ENCODE results near the gene PFN3. TPM values are rescaled to one million over a fixed set of nuclear protein-coding genes. Genes with fewer than 3 reads are reported as not detected.
A peak's percentile ranks its signal among the peaks of the same experiment; 100 is the strongest.

Gene PFN3
- total and polyA plus RNA-seq, 2 experiments from 2014 or later = 1.9 to 2.0 TPM

- no peaks in the 10 kb centered on the region for H3K36me3 ChIP-seq (ENCODE audit: insufficient read depth)
- no peak overlapping the region for H3K27ac Mint-ChIP-seq
- no peaks in the 10 kb centered on the region for H3K79me2 ChIP-seq (replicated peaks; ENCODE audit: insufficient read depth)
- no peak for TF ChIP-seq EZH2phosphoT487 (IDR thresholded peaks at IDR 0.05; ENCODE audit: unreplicated experiment)
- TF ChIP-seq CTCF (conservative IDR thresholded peaks at IDR 0.05; ENCODE audit: low read depth in 2 of 2) = peak; percentile 60 to 70
- TF ChIP-seq CREB1 (CRISPR knock-in tag; IDR thresholded peaks at IDR 0.05; ENCODE audit: low read depth) = peak; percentile 55; the same call in 1 of the 2 replicates
- no peak for TF ChIP-seq ZNF331 (CRISPR knock-in tag; IDR thresholded peaks at IDR 0.05; ENCODE audit: low read depth)
- no peak for TF ChIP-seq ZNF114 (CRISPR knock-in tag; IDR thresholded peaks at IDR 0.05)
- no peak for TF ChIP-seq POLR2AphosphoS5 (IDR thresholded peaks at IDR 0.05; ENCODE audit: low read depth)
- no peak for TF ChIP-seq EZH2 (IDR thresholded peaks at IDR 0.05; ENCODE audit: low read depth, unreplicated experiment)
- TF ChIP-seq STAT1 (IDR thresholded peaks at IDR 0.05; ENCODE audit: unreplicated experiment) = no peak
- no peak for TF ChIP-seq NANOG (IDR thresholded peaks at IDR 0.05; ENCODE audit: borderline replicate concordance)
- TF ChIP-seq, protein P1, sequence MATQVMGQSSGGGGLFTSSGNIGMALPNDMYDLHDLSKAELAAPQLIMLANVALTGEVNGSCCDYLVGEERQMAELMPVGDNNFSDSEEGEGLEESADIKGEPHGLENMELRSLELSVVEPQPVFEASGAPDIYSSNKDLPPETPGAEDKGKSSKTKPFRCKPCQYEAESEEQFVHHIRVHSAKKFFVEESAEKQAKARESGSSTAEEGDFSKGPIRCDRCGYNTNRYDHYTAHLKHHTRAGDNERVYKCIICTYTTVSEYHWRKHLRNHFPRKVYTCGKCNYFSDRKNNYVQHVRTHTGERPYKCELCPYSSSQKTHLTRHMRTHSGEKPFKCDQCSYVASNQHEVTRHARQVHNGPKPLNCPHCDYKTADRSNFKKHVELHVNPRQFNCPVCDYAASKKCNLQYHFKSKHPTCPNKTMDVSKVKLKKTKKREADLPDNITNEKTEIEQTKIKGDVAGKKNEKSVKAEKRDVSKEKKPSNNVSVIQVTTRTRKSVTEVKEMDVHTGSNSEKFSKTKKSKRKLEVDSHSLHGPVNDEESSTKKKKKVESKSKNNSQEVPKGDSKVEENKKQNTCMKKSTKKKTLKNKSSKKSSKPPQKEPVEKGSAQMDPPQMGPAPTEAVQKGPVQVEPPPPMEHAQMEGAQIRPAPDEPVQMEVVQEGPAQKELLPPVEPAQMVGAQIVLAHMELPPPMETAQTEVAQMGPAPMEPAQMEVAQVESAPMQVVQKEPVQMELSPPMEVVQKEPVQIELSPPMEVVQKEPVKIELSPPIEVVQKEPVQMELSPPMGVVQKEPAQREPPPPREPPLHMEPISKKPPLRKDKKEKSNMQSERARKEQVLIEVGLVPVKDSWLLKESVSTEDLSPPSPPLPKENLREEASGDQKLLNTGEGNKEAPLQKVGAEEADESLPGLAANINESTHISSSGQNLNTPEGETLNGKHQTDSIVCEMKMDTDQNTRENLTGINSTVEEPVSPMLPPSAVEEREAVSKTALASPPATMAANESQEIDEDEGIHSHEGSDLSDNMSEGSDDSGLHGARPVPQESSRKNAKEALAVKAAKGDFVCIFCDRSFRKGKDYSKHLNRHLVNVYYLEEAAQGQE (IDR thresholded peaks at IDR 0.05; ENCODE audit: unreplicated experiment) = no peak
- no peak for TF ChIP-seq ZNF462 (CRISPR knock-in tag; IDR thresholded peaks at IDR 0.05)
- TF ChIP-seq, protein P2, sequence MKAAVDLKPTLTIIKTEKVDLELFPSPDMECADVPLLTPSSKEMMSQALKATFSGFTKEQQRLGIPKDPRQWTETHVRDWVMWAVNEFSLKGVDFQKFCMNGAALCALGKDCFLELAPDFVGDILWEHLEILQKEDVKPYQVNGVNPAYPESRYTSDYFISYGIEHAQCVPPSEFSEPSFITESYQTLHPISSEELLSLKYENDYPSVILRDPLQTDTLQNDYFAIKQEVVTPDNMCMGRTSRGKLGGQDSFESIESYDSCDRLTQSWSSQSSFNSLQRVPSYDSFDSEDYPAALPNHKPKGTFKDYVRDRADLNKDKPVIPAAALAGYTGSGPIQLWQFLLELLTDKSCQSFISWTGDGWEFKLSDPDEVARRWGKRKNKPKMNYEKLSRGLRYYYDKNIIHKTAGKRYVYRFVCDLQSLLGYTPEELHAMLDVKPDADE (IDR thresholded peaks at IDR 0.05) = no peak
- TF ChIP-seq JUNB (IDR thresholded peaks at IDR 0.05; ENCODE audit: unreplicated experiment) = no peak
- H3K4me3 ChIP-seq = peak overlapping the region; percentile 71
- H3K27me3 ChIP-seq (ENCODE audit: insufficient read depth) = peaks cover 77% of the 10 kb centered on the region
- peaks cover 23% of the 10 kb centered on the region for H3F3A ChIP-seq (replicated peaks; ENCODE audit: low read depth)
- H3K27ac ChIP-seq (ENCODE audit: low read depth) = no peak overlapping the region
- H3K4me1 ChIP-seq (ENCODE audit: insufficient read depth) = peaks cover 6% of the 10 kb centered on the region; the same call in 1 of the 2 replicates
- H3K4me1 Mint-ChIP-seq = peaks cover 18% of the 10 kb centered on the region; the same call in 2 of the 3 replicates
- no peaks in the 10 kb centered on the region for H4K20me1 ChIP-seq (replicated peaks; ENCODE audit: insufficient read depth)
- peak overlapping the region; percentile 90 for H3K4me2 ChIP-seq
- no peaks in the 10 kb centered on the region for H3K36me3 Mint-ChIP-seq (ENCODE audit: low read depth)
- H3K9me3 Mint-ChIP-seq = no peaks in the 10 kb centered on the region
- ATAC-seq (peak; percentile 74), DNase-seq (ENCODE audit: low spot score) (peak; percentile 97)
- peaks cover 61% of the 10 kb centered on the region for H3K27me3 Mint-ChIP-seq (ENCODE audit: insufficient read depth, low read depth, poor library complexity)
- peak overlapping the region; percentile 78 for H3K4me3 Mint-ChIP-seq
- H3K9me2 ChIP-seq (ENCODE audit: insufficient read depth) = peaks cover 3% of the 10 kb centered on the region; the same call in 1 of the 2 replicates
- H2AFZ ChIP-seq = peak overlapping the region; percentile 99
These were observed 2.0 kb upstream of the PFN3 start for GRCh38 chr5:177402271-177403043.

Measured in GM23338 (cell line).